Stromal cell of bone marrow (primary cell): Measurements from ENCODE around the gene LIMK2.
"Not testable (repeated sequence)": the region's sequence is repeated elsewhere in the genome, so short reads cannot be mapped to it uniquely, and the experiment has no call there.

Experiments
- DNase-seq: peaks from one replicate; pipeline ENCODE4 v3.0.0-alpha.2; 2012; ENCODE audit warnings: low read depth

LIMK2 gene

GRCh38 chr22:31290494-31291471 is 78.7 kb downstream of the LIMK2 start:
- peak; percentile 83 for DNase-seq

DNA sequence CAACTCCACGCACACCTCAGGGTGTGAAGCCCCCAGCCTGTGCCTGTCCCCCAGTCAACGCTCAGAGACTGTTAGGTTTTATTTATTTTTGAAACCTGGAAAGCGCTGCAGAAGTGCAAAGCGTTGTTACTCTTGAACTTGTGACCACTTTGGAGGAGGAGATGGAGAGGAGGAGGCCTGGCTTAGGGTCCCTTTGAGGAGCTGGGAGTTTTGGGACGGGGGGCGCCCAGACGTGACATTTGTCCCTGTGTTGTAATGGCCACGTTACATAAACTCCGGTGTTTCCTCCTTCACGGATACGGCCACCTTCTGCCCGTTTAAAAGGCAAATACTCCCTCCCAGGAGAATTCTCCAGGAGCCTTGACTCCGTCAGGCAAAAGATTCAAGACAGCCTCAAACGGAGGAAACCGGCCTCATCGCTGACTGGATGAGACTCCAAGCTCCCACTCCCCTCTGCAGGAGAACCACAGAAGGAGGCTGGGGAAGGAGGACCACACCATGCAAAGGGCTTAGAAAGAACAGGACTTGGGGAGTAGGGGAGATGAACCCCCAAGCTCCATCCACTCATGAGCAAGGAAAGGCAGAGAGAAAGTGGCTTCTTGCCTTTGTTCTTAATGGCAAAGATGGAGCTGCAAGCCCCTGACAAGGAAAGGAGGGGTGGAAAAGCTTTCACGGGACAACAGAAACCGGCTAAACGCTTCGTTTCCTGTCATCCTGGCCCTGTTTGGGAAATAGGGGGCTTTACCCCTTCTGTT is 79.6 kb downstream of the LIMK2 start:
- no peak for DNase-seq

GRCh38 chr22:31292236-31292989 is 80.3 kb downstream of the LIMK2 start, which contains the start of gene PIK3IP1:
Gene PIK3IP1, minus strand, starts transcription at chr22:31292488. Its CDS starts 144 bp downstream, at chr22:31292344.
- peak; percentile 75 for DNase-seq

- DNase-seq: no peak
These were observed 83.3 kb downstream of the LIMK2 start for GRCh38 chr22:31295360-31295759.

- DNase-seq: no peak
These were observed 83.9 kb downstream of the LIMK2 start for GRCh38 chr22:31295831-31296657.

DNA sequence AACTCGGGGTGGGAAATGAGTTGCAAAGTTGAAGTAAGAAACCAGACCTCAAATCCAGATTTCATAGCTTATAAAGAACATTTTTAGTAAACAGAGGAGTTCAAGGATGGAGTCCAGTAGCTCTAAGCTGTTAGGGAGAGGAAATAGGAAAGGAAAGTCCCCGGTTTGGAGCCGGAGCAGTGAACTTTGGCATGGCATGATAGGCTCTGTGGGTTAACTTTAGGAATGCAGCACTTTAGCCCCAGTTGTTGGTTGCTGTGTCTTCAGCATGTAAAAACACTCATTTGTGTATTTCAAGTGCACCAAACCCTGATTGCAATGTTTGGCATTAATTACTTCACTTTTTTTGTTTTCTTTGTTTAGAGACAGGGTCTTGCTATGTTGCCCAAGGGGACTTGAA is 88.8 kb downstream of the LIMK2 start:
- DNase-seq: no peak

- DNase-seq: no peak
These were observed 89.9 kb downstream of the LIMK2 start for GRCh38 chr22:31302006-31302405.

DNA sequence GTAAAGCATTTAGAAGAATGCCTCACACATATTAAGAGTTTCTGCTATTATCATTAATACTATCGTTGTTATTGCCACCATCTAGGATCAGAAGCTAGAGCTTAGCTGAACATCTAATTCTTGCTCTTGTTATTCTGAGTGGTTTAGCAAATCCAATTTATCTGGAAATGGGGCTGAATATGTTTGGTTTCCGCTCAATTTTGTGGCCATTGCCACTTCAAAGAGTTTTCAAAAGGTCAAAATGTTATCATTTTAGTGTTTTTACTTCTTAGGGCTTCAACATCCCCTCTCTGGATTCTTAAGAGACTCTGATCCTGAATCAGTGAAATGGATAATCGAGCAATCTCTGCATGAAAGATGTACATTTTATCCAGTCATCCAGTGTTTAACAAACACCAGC is 90.4 kb downstream of the LIMK2 start:
- no peak for DNase-seq

DNA sequence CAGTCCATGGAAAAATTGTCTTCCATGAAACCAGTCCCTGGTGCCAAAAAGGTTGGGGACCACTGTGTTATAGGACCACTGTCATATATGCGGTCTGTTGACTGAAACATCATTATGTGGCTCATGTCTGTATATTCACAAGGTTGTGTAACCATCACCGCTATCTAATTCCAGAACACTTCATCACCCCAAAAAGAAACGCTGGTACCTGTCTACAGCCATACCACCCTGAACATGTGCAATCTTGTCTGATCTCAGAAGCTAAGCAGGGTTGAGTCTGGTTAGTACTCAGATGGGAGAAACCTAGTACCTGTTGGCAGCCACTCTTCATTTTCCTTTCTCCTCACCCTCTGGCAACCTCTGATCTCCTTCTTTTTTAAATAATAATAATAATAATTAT is 93.1 kb downstream of the LIMK2 start:
- no peak for DNase-seq

DNA sequence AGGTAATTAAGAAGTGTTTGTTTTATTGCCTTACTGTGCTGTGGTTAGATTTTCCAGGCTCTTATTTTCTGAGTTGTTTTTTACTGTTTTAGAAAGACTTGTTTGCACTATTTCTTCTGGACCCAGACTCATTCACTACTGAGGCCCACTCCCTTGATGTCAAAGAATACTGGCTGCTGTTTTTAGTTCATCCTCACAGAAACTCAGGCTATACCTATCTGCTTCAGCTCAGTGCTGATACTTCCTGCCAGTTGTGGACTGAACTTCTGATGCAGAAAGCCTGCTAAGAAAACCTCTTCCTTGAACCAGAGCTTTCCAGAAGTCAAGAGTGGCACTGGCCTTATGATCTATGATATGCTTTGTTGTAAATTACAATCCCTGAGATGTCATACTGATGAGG is 96.1 kb downstream of the LIMK2 start:
- DNase-seq: no peak

GRCh38 chr22:31313366-31314147 is 101.5 kb downstream of the LIMK2 start:
- peak; percentile 61 for DNase-seq

- DNase-seq: not testable (repeated sequence)
These were observed 102.1 kb downstream of the LIMK2 start for GRCh38 chr22:31314220-31314619.

DNA sequence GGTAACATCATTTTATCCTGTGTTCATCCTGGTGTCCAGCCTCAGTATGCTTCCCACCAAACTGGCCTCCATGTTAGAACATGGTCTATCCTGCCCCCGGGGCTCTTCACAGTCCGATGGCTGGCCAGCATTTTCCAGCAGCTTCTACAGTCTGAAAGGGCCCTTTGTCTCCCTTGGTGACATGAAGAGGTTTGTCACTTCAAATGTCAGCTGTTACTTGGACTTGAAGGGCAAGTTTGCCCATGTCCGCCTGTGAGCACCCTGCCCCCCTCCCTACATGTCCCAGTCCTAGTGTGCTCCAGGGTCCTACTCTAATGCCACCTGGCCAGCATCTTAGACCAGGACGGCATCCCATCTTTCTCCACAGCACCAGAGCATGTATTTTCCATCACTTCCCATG is 109.3 kb downstream of the LIMK2 start:
- no peak for DNase-seq

GRCh38 chr22:31323578-31324550 is 111.8 kb downstream of the LIMK2 start:
- no peak for DNase-seq

DNA sequence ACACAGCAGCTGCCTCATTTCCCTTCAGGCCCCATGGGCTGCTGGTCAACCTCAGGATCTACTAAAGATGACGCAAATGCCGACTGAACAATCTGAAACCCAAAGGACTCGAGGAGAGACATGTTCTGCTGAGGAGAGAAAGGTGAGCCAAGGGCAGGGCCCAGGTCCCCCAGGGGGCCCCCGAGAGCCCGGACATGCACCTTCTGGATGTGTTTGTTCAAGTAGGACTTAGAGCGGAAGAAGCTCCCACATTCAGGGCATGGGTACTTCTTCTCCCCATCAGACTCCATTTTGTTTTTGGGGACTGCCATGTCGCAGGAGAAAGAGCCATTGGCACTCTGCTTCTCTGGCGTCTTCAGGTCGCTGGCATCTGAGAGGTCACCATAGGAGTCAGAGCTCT is 114.8 kb downstream of the LIMK2 start:
- DNase-seq: no peak

GRCh38 chr22:31327806-31328543 is 115.9 kb downstream of the LIMK2 start:
- DNase-seq: no peak

DNA sequence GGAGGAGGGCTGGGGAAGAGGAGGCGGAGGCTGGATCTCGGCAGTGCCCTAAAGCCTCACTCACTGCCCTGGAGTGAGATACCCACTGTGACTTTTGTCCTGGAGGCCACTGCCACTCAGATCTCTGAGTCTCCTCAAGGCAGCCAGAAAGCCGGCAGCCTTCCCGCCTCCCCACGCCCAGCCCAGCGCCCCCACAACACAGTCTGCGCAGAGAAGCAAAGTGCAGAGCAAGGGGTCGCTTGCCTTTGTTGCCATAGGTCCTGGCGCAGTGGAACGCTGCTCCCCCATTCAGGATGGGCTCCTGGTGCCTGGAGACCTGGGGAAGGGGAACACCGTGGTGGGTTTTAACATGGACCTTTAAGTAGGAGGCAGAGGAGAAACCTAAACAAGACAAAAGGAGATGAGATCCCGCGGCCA is 116.5 kb downstream of the LIMK2 start:
- DNase-seq: no peak

- no peak for DNase-seq
These were observed 116.9 kb downstream of the LIMK2 start for GRCh38 chr22:31329029-31329428.
